Midbrain (tissue), 1 donor: ENCODE results near the gene COL2A1.

Experiments
- DNase-seq: peaks from one replicate; lab custom pipeline; 2025; lab: John Stamatoyannopoulos, UW

COL2A1 gene

DNA sequence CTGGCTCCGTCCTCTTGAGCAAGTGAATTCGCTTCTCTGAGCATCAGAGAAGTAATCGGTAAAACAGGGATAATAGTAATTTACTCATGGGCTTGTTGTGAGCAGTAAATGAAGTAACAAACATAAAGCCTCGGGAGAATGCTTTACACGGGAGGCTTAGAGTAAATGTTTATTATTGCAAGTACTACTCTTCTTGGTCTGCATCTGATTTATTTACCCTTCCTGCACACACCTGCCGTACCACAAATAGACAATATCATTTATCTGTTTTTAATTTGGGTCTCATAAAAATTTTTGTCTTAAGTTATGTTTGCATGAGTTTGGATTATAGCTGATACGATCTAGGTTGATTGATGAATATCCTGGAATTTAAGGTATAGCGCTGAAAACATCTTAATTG, 7.8 kb upstream of the COL2A1 start:
- DNase-seq, result no peak

DNA sequence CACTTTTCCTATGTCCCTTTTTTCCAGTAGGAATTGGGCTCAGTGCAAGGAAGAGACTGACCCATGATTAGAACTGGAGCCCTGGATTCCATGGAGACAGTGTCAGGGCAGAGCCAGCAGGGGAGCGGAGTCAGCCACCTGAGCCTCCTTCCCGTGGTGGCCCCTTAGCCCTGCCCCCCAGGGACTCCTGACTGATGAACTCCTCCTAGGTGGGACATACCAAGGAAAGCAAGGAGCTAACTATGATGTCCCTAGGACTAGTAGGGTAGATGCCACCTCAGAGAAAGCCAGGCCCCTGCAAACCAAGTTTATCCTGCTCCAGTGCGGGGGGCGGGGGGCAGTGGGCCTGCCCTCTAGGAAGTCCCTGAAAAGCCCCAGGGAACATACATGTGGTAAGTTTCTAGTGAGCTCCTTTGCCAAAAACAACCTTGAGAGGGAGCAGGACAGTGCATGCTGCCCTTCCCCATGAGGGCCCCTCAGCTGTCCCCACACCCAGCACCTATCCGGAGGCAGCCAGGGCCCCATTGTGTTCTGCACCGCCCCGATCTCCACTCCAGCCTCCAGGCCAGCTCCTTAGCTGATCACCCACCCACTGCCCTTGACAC, 6.2 kb upstream of the COL2A1 start:
- no peak for DNase-seq

DNA sequence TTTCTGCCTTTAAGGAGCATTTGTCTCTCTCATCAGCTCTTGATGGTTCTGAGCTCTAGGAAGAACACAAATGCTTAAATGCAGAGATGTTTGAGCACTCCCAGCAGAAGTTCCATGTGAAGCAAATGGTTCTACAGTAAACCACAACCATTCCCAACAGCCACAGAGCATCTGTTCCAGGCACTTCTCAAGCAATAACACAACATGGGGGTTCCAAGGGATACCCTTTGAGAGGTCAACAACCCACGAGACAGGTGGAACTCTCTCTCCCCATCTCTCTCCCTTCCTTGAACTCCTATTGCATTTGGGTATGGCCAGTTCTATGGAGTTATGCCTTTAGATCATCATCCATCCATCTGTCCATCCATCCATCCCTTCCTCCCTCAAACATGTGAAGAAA, 5.2 kb upstream of the COL2A1 start:
- DNase-seq, result no peak

DNA sequence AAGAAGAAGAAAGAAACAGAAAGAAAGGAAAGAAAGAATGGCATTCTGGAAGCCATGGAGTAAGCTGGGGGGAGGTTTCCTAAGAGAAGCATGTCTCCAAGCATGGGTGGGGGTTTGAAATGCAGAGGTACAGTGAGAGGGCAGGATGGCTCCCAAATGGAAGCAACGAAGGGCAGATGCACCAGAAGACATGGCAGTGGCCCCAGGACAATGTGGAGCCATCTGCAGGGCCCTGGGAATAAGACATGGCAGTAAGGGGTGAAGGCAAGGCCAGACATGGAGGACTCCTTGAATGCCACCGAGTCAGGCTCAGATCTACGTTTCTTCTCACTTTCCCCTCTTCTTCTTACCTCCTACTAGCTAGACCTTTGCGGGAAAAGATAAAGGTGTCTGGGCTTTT, 4.7 kb upstream of the COL2A1 start:
- no peak for DNase-seq

DNA sequence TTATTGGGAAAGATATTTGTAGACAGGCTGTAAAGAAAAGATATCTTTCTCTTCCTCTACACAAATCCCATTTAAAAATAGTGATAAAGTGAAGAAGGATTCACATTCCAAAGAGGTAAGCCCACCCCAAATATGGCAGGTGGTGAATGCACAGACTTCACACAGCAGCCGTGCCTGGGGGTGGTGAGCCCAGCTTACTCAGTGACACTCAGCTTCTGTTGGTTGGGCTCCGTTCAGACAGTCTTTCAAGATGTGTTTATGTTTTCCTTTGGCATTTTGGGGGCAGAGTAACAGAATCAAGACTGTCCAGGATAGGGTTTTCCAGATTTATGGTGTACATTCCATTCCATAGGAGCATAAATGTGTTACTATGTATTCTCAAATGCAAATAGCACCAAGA, 4.1 kb upstream of the COL2A1 start:
- no peak for DNase-seq

DNA sequence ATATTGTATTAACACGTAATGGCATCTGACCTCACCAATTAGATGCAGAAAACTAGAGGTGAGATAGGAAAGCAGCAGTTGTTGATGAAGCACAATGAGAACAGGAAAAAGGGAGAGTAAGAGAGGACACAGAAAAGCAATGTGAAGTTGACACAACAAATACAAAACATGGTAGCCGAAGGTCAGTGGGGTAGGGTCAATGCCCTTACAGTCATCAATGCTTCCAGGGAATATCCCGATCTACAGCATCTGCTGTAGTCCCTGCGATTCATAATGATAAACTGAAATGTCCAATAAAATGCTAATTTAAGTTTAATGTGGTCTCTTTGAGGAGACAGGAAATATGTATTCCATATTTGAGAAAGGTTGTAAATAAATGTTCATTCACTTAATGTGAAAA, 2.9 kb upstream of the COL2A1 start:
- no peak for DNase-seq

DNA sequence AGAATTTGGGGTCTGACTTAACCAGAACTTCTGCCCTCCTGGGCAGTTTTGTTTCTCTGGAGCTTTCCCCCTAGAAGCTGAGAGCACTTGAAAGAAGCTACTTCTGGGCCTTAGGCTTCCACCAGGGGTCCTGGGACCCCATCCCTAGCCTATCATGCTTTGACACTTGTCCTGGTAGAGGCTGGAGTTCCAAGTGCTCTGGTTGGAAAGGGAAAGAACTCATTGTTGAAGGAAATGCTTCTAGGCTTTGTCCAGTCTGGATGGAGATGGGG, 1.4 kb upstream of the COL2A1 start:
- DNase-seq, result no peak

DNA sequence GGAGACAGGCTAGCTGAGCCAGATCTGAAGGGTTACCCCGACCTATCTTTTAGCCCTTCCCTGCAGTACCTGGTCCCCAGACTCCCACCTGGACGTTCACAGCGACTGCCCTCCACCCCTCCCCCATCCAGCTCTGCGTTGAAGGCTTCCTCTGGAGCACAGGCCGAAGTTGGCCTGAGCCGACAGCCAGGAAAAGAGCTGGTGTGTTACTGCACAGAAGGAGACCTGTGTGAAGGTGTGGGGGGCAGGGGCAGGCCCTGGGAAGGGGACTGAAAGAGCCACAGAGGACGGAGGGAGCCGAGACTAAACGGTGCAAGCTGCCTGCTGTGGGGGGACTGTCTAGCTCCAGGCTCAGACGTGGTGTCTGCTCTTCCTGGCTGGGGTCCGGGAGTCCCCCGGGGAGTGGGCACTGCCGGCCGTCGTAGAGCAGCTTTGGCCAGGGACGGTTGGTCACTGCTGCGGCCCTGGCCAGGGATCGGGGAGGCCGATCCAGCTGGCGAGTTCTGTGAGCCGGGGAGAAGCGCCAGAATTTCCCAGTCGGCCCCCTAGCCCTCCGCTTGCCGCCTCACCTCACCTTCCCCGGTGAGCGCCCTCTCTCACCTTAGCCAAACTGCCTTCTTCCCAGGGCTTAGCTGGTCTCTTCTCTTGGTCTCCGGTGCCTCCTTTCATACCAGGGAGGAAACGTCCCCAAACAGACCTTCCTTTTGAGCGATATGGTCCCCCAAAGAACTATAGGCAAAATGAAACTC, 899 bp upstream of the COL2A1 start:
- no peak for DNase-seq

DNA sequence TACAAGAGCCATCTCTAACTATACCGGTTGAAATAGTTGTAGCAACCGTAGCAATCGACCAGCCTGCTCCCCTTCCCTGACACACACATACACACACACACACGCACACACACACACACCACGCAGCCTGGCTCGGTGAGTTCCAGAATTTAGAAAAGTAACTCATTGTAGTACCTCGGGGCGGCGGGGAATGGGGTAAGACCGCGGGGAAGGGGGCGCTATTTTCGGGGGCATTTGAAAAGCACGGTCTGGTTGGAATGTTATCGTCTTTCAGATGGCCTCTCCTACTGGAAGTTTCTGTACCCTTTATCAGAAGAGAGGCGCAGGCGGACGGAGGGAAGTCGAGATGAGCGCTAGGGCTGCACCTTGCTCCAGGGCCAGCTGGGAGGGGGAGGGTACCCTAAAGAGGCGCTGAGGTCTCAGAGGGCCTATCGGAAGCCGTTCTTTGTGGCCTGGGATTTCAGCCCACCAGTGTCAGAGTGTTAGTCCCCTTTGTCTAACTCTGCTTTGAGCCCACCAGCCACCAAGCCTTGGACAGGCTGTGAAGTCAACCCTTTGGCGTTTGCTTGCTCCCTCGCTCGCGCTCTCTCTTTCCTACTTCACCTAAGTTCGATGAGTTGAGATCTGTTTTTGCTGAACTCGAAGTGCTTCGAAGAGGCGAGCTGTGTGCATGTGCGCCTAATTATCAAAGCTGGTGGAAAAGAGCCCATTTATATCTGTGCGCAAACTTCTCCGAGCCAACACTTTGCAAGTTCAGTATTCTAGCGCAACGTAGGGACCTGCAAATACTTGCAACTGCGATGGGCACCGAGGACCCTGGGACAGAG, 837 bp downstream of the COL2A1 start:
- DNase-seq, result no peak

DNA sequence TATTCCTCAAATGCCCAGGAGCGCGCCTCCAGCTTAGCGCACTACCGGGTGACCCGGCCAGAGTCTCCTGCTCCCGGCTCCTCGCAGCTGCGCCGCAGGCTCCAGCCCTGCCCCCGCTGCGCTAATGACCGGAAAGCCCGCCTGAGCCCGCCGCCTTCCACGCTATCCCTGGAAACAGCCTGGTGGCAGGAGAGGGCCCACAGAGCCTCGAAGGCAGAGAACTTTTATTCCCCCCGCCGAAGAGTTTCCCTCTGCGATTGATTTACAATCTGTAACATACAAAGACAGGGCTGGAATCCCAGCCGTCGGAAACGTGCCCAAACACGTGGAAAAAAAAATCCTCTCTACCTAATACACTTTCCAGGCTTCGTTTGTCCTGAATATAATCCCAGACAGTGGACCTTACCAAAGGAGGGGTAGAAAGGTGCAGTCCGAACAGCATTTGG, 1.5 kb downstream of the COL2A1 start:
- no peak for DNase-seq

DNA sequence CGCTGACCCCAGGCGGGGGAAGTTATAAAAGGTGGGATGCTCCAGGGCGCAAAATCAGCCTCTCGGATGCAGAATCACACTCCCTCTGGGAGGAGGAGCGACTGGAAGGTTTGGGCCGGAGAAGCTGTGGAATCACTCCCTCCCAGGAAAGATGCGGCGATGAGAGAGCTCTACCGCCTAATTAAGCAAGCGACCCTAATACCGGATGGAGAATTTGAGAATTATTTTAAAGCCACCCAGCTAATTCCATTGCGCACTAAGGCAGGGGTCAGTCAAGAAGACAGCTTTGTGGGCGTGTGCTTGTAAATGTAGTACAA, 1.9 kb downstream of the COL2A1 start:
- DNase-seq, result no peak

DNA sequence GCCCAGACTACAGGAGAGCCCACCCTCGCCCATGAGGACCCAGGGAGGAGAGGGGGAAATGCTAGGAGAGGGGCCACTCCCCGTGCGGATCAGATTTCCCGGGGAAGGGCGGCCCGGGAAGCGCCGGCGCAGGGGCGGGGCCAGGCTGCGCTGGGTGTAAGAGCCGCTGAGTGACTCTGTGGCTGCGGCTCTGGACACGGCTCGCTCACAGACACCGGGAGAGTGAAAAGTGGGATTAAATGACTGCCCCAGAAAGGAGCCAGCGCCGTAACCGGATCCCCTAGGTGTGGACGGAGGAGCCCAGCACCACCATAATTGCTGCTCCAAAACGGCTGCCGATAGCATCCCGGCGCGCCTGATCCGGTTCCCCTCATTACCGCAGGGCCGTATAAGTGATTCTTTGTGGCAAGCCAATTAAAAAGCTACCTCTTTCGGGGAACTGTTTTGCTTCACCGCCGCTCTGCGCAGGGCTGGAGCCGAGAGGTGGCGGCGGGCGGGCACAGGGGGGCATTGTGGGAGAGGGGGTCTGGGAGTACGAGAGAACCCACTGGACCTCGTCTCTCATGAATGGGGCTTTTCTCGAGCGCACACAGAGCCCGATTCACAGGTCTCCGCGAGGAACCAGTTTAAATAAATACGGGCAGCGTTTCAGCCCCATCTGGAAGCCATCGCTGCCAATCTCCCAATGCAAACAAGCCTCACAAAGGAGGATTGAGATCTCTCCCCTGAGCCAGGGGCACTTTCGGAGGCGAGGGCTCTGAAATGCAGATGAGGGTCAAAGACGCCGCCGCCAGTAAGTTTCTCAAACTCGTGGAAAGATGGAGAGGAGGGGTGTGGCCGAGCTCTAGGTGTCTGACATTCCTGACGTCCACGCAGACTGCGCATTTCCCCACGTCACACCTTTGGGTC, 2.5 kb downstream of the COL2A1 start:
- peak; percentile 10 for DNase-seq

DNA sequence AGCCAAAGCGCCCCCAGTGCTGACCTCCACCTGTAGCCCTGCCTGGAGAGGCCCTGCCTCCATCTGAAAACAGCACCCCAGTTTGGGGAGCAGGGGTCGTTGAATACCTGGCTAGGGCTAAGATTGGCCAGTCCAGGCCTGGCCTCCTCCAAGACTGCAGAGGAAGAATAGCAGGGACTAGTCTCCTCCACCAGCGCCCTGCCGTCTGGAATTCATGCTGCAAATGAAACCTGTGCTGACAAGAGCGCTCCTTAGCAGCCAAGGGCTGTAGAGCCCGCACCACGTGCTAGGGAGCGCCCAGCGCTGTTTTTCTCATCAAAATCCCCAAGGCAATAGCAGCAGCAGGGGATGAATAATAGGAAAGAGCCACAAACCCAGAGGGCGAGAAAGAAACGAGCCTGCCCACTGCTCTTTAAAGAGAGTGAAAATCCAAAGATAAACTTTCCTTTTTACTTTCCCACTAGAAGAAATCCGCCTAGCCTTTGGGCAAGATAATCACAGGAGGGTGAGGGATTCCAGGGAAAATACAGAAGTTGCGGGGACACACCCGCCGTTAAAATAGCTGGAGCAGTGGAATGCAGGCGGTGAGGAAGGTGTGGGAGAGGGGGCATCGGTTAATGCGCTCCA, 3.3 kb downstream of the COL2A1 start:
- no peak for DNase-seq

DNA sequence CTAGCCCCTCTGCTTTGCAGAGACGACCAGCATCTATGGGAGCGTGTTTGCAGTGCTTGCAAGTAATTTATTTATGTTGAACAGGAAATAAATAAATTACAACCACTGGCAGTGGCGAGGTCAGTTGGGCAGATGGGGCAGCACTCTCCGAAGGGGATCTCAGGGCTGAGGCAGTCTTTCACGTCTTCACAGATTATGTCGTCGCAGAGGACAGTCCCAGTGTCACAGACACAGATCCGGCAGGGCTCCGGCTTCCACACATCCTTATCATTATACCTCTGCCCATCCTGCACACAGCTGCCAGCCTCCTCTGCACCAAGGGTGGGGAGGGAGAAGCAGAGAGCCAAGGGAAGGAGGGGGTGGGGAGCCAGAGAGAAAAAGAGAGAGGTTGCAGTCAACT, 4.5 kb downstream of the COL2A1 start:
- no peak for DNase-seq

DNA sequence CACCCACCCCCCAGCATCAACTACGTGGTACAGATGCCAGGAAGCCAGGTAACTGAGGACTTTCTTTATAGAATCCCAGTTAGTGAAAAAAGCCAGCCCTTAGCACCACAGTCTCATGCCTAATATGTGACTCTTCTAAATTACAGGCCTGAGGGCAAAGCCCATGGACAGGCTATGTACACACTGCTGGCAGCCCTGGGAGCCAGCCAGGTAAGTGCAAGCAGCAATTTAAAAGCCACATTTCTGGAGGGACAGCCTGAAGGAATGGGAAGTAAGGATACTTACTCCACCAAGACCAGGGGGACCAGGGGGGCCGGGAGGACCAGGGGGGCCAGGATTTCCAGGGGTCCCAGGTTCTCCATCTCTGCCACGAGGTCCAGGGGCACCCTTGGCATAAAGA, 7.0 kb downstream of the COL2A1 start:
- no peak for DNase-seq

DNA sequence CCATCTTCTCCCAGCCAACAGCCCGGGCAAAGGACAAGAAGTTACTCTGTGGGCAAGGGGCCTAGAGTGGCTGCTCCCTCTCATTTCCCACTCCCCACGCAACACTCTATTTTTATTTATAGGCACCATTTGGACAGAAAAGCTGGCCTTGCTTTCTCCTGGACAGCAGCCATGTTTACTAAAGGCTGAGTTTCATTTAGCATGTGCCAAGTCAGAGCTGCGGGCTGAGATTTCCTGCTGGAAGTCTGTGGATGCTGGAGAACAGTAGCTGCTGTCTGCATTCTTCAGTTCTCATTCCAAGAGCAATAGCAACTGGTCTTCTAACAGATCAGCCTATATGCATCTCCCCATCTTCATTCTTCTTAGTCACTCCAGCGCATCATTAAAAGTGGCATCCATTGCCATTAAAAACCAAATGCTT, 8.3 kb downstream of the COL2A1 start:
- peak; percentile 38 for DNase-seq

DNA sequence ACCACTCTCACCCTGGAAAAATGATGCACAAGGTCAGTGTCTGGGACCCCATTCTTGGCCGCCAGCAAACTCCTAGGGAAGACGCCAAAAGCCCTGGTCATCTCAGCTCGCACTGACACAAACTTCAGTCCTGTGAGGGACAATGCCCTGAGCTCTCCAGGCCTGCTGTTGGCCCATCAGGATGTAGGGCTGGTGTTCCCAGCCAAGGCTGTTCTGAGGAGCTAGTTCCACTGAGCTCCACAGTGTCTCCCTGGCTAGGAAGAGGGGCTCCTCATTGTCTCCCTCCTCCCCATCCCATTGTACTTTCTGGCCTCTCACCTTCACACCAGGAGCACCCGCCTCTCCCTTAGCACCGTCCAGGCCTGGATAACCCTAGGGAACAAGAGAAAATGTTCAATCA, 10.8 kb downstream of the COL2A1 start:
- DNase-seq, result no peak

DNA sequence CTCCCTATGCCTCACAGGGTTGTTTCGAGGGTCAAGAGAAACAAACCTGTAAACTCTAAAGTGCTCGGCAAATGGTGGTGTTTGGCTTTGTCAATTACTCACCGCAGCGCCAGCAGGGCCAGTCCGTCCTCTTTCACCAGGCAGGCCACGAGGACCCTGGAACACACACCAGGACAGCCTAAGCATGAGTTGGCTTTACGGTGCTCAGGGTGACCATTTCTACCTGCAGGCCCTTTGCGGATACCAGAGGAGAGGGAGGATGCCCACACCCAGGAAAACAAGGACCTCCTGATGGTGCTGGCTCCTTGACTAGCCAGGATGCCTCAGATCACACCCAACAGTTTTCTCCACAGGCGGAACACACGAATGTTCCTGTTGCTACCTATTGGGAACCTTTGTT, 11.5 kb downstream of the COL2A1 start:
- no peak for DNase-seq

DNA sequence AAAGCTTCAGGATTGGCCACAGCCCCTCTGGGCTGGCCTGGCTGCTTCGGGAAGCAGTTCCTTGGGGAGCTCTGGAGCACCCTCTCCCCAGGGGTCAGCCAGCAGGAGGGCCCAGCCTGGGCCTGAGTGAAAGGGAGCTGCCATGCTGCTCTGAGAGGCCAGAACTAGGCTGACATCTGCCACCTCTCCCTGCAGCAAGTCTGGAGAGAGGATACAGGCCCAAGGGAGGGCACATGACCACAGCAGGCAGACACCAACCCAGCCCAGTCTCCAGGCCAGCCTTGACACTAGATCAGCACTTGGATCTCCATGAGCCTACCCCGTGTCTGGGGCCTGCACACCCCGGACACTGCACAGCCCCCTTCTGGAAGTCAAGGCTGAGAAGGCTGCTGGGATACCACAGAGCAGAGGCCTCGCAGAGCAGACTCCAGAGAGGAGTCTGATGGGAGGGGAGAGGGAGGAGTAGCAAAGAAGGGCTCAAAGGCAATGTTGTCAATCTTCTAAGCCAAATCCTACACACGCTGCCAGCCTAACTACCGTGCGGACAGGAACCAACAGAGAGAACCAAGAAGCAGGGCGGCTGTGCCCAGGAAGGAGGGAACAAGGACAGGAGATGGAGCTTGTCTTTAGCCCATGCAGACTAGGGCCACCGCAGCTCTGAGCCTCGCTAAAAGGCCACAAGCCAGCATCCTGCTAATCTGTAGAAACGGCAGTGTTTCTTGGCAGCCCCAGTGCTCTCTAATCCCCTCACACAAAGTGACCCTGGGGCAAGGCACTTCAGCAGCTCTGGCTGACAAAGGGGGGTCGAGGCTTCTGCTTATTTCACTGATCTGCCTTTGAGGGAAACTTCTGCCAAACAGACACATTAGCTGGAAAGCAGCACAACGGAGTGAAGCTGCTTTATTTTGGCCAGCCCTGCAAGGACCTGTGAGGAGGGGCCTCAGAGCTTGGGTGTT, 12.9 kb downstream of the COL2A1 start:
- DNase-seq, result no peak

DNA sequence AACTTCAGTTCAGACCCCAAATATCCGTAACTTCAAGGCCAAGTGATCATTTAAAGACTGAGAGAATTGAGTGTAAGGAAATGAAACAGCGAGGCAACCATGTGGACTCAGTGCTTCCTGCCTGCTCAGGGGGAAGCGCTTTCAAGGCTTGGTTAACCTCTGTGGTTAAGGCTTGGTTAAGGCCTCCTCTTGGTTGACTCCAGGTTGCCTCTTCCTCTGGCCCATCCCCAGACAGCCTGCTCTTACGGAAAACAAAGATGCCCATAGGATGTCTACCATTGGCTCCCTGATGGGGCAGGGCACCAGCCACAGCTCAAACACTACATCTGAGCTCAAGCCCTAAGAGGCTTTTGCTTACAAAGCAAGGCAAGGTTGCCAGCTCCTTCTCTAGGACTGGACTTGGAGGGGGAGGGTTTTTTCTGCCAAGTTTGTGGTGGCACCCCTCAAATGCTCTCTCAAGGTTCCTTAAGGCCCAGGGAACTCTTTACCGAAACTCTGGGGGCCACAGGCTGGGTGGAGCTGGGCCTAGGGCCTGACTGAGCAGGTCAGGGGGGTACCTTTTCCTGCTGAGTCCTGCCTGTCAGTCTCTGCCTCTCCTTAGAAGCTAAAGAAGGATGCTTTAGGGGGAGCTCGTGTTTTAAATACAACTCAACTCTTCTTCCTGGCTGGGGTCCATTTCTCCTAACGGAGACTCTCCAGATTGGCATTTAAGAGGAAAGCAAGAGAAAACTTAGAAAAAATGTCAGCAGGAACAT, 13.7 kb downstream of the COL2A1 start:
- no peak for DNase-seq
